Panc1 (cell line): ENCODE measurements around the gene BST2. TPM values are rescaled to one million over a fixed set of nuclear protein-coding genes. Genes with fewer than 3 reads are reported as not detected.

Source experiments
- ATAC-seq: fragments of 200-7000 bp; cut with Tn5 transposase; 2 replicates; pipeline ENCODE4 v1.9.1; 2020; ENCODE audit warnings: mild to moderate bottlenecking, moderate library complexity
- BruUV-seq: library from RNA; stranded (reverse); fragments of 400-500 nt; replicated peaks from 2 replicates; lab custom pipeline; 2021; lab: Mats Ljungman, UMichigan
- CTCF ChIA-PET: fragments of 300-600 bp; sonication (Branson Sonifier 250); formaldehyde crosslinking; loops from one replicate; lab custom pipeline; 2022; ENCODE audit warnings: antibody characterized with exemption; lab: Charles Lee
- POLR2A ChIA-PET: fragments of 300-600 bp; sonication (Branson Sonifier 250); formaldehyde crosslinking; loops from one replicate; lab custom pipeline; 2022; ENCODE audit warnings: antibody characterized with exemption; lab: Charles Lee
- DNase-seq: peaks from one replicate; pipeline ENCODE4 v3.0.0-alpha.2; 2010; ENCODE audit warnings: low read depth, low spot score
- H3K27ac ChIP-seq: 2 replicates; pipeline ENCODE4 v1.5.1; 2011; ENCODE audit warnings: mild to moderate bottlenecking, low read length, inconsistent platforms
- H3K27me3 ChIP-seq: fragments of 200-500 bp; sonication (Bioruptor generic); 2 replicates; pipeline ENCODE4 v1.6.0; 2014; ENCODE audit warnings: low read length, inconsistent platforms; ENCODE audit not compliant: control insufficient read depth, insufficient read depth
- H3K36me3 ChIP-seq: fragments of 200-500 bp; sonication (Bioruptor generic); 2 replicates; pipeline ENCODE4 v1.5.1; 2014; ENCODE audit warnings: inconsistent platforms, mild to moderate bottlenecking, low read length, moderate library complexity; ENCODE audit not compliant: control insufficient read depth, insufficient read depth
- H3K4me1 ChIP-seq: 2 replicates; pipeline ENCODE4 v1.5.1; 2011; ENCODE audit warnings: inconsistent platforms, mild to moderate bottlenecking, low read length, moderate library complexity; ENCODE audit not compliant: control insufficient read depth, insufficient read depth
- H3K4me3 ChIP-seq, 2 experiments: 2 replicates each; pipeline ENCODE4 v1.5.1; 2011 to 2012; ENCODE audit warnings: low read depth in 2 of 2, low read length in 2 of 2, mild to moderate bottlenecking in 2 of 2, inconsistent platforms in 1 of 2, moderate library complexity in 1 of 2
- H3K9me3 ChIP-seq: fragments of 200-500 bp; sonication (Bioruptor generic); 2 replicates; pipeline ENCODE4 v1.5.1; 2014; ENCODE audit warnings: low read depth, mild to moderate bottlenecking, inconsistent platforms, low read length, moderate library complexity; ENCODE audit not compliant: control insufficient read depth, insufficient read depth
- POLR2AphosphoS5 ChIP-seq: IDR thresholded peaks from 2 replicates; pipeline ENCODE4 v1.6.1; 2012; ENCODE audit warnings: mild to moderate bottlenecking, low read depth, low read length, moderate library complexity
- SIN3A ChIP-seq: IDR thresholded peaks from 2 replicates; pipeline ENCODE4 v1.6.1; 2012; ENCODE audit warnings: low read depth, mild to moderate bottlenecking, low read length, moderate library complexity, borderline replicate concordance; ENCODE audit not compliant: insufficient read depth
- TCF7L2 ChIP-seq: IDR thresholded peaks from 2 replicates; pipeline ENCODE4 v1.6.1; 2011; ENCODE audit warnings: mild to moderate bottlenecking, low read depth, low read length, inconsistent platforms
- in situ Hi-C: cut with HindIII; loops from 2 replicates; pipeline ENCODE4 v1.10.0; 2016; ENCODE audit warnings: low sequenced_read_pairs, low pct_unique_long_range_greater_than_20kb
- intact Hi-C: fragments of 100-400 bp; cut with micrococcal nuclease; formaldehyde crosslinking; loops from one replicate; pipeline ENCODE4 v1.10.0; 2022; ENCODE audit not compliant: unreplicated experiment
- total RNA-seq: library from RNA; stranded (reverse); gene quantifications from one replicate; pipeline ENCODE4 v1.2.1, GENCODE V29; 2021; ENCODE audit not compliant: unreplicated experiment
- TF ChIP-seq, protein P1 (sequence below), 2 experiments: IDR thresholded peaks; 2 replicates each; pipeline ENCODE4 v1.6.1; 2011 to 2012; ENCODE audit warnings: low read depth in 2 of 2, control low read depth in 1 of 2, low read length in 1 of 2, mild to moderate bottlenecking in 1 of 2, moderate library complexity in 1 of 2; ENCODE audit not compliant: insufficient read depth in 1 of 2
- TF ChIP-seq, protein P2 (sequence below): fragments of 450-650 bp; IDR thresholded peaks from 2 replicates; pipeline ENCODE4 v1.5.1; 2017; ENCODE audit warnings: mild to moderate bottlenecking

Gene BST2
- total RNA-seq, 1 experiment from 2014 or later = 11.8 TPM

DNA sequence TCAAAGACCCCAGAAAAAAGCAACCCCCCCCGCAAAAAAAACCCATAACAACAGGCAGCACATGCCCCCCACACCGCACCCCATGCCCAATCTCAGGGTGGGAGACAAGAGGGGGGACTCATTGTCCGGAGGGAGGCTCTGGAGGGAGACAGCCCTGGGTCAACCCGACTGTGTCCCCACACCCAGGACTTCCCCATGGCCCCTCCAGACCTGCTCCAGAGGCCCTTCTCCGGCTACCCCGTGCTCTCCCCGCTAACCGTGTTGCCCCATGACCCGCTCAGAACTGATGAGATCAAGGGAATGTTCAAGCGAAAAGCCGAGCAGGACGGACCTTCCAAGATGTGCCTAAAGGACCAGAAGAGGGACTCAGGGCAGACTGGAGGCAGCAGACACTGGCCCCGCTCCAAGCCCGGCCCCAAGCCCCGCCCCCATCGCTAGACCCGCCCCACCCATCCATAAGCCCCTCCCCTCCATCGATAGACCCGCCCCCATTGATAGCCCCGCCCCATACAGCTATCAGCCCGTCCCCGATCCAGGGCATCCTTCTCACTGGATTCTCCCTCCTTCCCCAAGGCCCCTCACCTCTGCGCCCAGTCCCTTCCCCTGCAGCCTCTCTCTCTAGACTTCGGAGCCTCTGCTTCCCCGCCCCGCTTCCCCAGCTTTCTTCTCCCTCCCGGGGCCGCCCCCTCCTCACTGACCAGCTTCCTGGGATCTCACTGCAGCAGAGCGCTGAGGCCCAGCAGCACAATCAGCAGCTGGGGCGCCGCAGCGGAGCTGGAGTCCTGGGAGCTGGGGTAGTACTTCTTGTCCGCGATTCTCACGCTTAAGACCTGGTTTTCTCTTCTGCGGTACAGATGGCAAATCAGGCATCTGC lies 2.2 kb downstream of the BST2 start:
- peaks cover 12% of the 10 kb centered on the region; the same call in 1 of the 2 replicates for H3K4me1 ChIP-seq
- ATAC-seq = no peak
- in situ Hi-C loops (no loop called here), intact Hi-C loops (no loop called here)
- no TSS peak for BruUV-seq
- no peaks in the 10 kb centered on the region for H3K27me3 ChIP-seq
- CTCF ChIA-PET = interaction anchor here (0.6 kb wide), 2 partner anchors 64 to 93 kb away, joined by 3 to 4 read pairs; no protein-coding TSS in a partner anchor
- H3K27ac ChIP-seq = no peak overlapping the region
- no peaks in the 10 kb centered on the region for H3K36me3 ChIP-seq
- no peaks in the 10 kb centered on the region for H3K9me3 ChIP-seq
- no peak overlapping the region for H3K4me3 ChIP-seq
- TF ChIP-seq TCF7L2 (no peak), POLR2AphosphoS5 (no peak)
- TF ChIP-seq, protein P1, sequence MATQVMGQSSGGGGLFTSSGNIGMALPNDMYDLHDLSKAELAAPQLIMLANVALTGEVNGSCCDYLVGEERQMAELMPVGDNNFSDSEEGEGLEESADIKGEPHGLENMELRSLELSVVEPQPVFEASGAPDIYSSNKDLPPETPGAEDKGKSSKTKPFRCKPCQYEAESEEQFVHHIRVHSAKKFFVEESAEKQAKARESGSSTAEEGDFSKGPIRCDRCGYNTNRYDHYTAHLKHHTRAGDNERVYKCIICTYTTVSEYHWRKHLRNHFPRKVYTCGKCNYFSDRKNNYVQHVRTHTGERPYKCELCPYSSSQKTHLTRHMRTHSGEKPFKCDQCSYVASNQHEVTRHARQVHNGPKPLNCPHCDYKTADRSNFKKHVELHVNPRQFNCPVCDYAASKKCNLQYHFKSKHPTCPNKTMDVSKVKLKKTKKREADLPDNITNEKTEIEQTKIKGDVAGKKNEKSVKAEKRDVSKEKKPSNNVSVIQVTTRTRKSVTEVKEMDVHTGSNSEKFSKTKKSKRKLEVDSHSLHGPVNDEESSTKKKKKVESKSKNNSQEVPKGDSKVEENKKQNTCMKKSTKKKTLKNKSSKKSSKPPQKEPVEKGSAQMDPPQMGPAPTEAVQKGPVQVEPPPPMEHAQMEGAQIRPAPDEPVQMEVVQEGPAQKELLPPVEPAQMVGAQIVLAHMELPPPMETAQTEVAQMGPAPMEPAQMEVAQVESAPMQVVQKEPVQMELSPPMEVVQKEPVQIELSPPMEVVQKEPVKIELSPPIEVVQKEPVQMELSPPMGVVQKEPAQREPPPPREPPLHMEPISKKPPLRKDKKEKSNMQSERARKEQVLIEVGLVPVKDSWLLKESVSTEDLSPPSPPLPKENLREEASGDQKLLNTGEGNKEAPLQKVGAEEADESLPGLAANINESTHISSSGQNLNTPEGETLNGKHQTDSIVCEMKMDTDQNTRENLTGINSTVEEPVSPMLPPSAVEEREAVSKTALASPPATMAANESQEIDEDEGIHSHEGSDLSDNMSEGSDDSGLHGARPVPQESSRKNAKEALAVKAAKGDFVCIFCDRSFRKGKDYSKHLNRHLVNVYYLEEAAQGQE (IDR thresholded peaks at IDR 0.05; ENCODE audit: insufficient read depth in 1 of 2, low read depth in 2 of 2, low read length in 1 of 2) = no peak
- TF ChIP-seq, protein P2, sequence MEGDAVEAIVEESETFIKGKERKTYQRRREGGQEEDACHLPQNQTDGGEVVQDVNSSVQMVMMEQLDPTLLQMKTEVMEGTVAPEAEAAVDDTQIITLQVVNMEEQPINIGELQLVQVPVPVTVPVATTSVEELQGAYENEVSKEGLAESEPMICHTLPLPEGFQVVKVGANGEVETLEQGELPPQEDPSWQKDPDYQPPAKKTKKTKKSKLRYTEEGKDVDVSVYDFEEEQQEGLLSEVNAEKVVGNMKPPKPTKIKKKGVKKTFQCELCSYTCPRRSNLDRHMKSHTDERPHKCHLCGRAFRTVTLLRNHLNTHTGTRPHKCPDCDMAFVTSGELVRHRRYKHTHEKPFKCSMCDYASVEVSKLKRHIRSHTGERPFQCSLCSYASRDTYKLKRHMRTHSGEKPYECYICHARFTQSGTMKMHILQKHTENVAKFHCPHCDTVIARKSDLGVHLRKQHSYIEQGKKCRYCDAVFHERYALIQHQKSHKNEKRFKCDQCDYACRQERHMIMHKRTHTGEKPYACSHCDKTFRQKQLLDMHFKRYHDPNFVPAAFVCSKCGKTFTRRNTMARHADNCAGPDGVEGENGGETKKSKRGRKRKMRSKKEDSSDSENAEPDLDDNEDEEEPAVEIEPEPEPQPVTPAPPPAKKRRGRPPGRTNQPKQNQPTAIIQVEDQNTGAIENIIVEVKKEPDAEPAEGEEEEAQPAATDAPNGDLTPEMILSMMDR = no peak
- POLR2A ChIA-PET = no interaction called here
- DNase-seq = no peak

DNA sequence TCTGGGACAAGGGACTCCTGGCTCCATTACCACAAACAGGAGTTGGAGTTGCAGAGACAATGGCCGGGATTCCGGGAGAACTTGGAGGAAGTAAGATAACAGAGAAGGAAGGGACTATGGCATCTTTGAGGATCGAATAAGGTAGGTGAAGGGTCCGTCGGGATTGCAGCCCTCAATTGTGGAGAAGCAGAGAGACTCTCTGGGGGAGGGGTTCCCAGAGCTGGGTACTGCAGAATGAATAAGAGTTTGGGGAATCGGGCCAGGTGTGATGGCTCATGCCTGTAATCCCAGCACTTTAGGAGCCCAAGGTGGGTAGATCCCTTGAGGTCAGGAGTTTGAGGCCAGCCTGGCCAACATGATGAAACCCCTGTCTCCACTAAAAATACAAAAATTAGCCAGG lies 3.8 kb downstream of the BST2 start:
- in situ Hi-C loops = no loop called here
- Histone ChIP-seq H3K4me3 (no peak overlapping the region), H3K9me3 (no peaks in the 10 kb centered on the region), H3K36me3 (no peaks in the 10 kb centered on the region), H3K27ac (no peak overlapping the region), H3K27me3 (no peaks in the 10 kb centered on the region), H3K4me1 (peaks cover 10% of the 10 kb centered on the region; the same call in 1 of the 2 replicates)
- intact Hi-C loops = no loop called here
- TF ChIP-seq, protein P2 = no peak
- TF ChIP-seq, protein P1 (IDR thresholded peaks at IDR 0.05; ENCODE audit: insufficient read depth in 1 of 2, low read depth in 2 of 2, low read length in 1 of 2) = no peak
- TF ChIP-seq SIN3A = no peak
- TF ChIP-seq POLR2AphosphoS5 = no peak
- TF ChIP-seq TCF7L2 = no peak
- ChIA-PET POLR2A (no interaction called here), CTCF (no interaction called here)
- ATAC-seq = no peak
- DNase-seq = no peak
- BruUV-seq = no TSS peak
